HCT116 (cell line): ENCODE data around the gene TTYH3. TPM values are rescaled to one million over a fixed set of nuclear protein-coding genes. Genes with fewer than 3 reads are reported as not detected.

Experiments used
- ATAC-seq: fragments of 200-7000 bp; cut with Tn5 transposase; 2 replicates; pipeline ENCODE4 v1.9.1; 2020; ENCODE audit warnings: mild to moderate bottlenecking, moderate library complexity
- BruUV-seq: library from RNA; stranded (reverse); fragments of 400-500 nt; replicated peaks from 2 replicates; lab custom pipeline; 2021; lab: Mats Ljungman, UMichigan
- CTCF ChIA-PET: fragments of 300-600 bp; sonication (Branson Sonifier 250); formaldehyde crosslinking; loops from one replicate; lab custom pipeline; 2021; ENCODE audit warnings: antibody characterized with exemption; lab: Charles Lee
- POLR2A ChIA-PET: fragments of 300-600, 350-600 bp; sonication (Branson Sonifier 250); formaldehyde crosslinking; loops from one replicate; lab custom pipeline; 2021; ENCODE audit warnings: antibody characterized with exemption; lab: Charles Lee
- RAD21 ChIA-PET, 2 experiments: fragments of 300-600 bp; sonication (Branson Sonifier 250); formaldehyde crosslinking; loops; one replicate each; lab custom pipeline; 2023; ENCODE audit warnings: low total read pairs in 2 of 2; ENCODE audit not compliant: uncharacterized antibody in 2 of 2, unreplicated experiment in 2 of 2, low non-redundant PET in 1 of 2; lab: Charles Lee
- DNase-seq: peaks from one replicate; pipeline ENCODE4 v3.0.0-alpha.2; 2010; ENCODE audit warnings: low read depth, low spot score
- H2AFZ ChIP-seq: fragments of 200-600 bp; shearing (Covaris generic), sonication (generic); 2 replicates; pipeline ENCODE4 v1.6.1; 2017; ENCODE audit warnings: low read depth, mixed run types, mixed read lengths, antibody characterized with exemption, low read length; ENCODE audit not compliant: poor library complexity, severe bottlenecking
- H3K27ac ChIP-seq: 2 replicates; pipeline ENCODE4 v1.5.1; 2012; ENCODE audit warnings: low read depth, low read length
- H3K27me3 ChIP-seq: fragments of 200-600 bp; sonication (generic); 2 replicates; pipeline ENCODE4 v1.6.1; 2016; ENCODE audit warnings: mixed run types, low read length, mixed read lengths; ENCODE audit not compliant: insufficient read depth
- H3K36me3 ChIP-seq, 2 experiments: fragments of 200-500 bp in 1 of 2; fragments of 200-600 bp in 1 of 2; sonication (Bioruptor generic) in 1 of 2; sonication (generic) in 1 of 2; 2 replicates each; pipeline versions ENCODE4 v1.5.1 to v1.6.1; 2014 to 2016; ENCODE audit warnings: low read length in 2 of 2, inconsistent platforms in 1 of 2, mixed read lengths in 1 of 2, mixed run types in 1 of 2; ENCODE audit not compliant: insufficient read depth in 2 of 2, control insufficient read depth in 1 of 2
- H3K4me1 ChIP-seq, 2 experiments: fragments of 200-600 bp in 1 of 2; sonication (generic) in 1 of 2; 2 replicates each; pipeline versions ENCODE4 v1.5.1 to v1.6.1; 2012 to 2017; ENCODE audit warnings: low read length in 2 of 2, inconsistent platforms in 1 of 2, mild to moderate bottlenecking in 1 of 2, mixed read lengths in 1 of 2, mixed run types in 1 of 2, moderate library complexity in 1 of 2; ENCODE audit not compliant: insufficient read depth in 2 of 2, control insufficient read depth in 1 of 2
- H3K4me2 ChIP-seq: fragments of 200-600 bp; sonication (generic); 2 replicates; pipeline ENCODE4 v1.6.1; 2017; ENCODE audit warnings: mixed run types, low read length, mixed read lengths
- H3K4me3 ChIP-seq, 2 experiments: fragments of 200-600 bp in 1 of 2; sonication (generic) in 1 of 2; replicated peaks in 1 of 2; 2 replicates each; pipeline ENCODE4 v1.5.1; 2011 to 2016; ENCODE audit warnings: low read length in 2 of 2, control low read depth in 1 of 2, low read depth in 1 of 2, mild to moderate bottlenecking in 1 of 2, mixed read lengths in 1 of 2, mixed run types in 1 of 2
- H3K79me2 ChIP-seq: fragments of 200-600 bp; sonication (generic); 2 replicates; pipeline ENCODE4 v1.6.1; 2017; ENCODE audit warnings: mild to moderate bottlenecking, mixed run types, low read length, moderate library complexity, mixed read lengths; ENCODE audit not compliant: insufficient read depth
- H3K9ac ChIP-seq: fragments of 200-600 bp; sonication (generic); 2 replicates; pipeline ENCODE4 v1.6.1; 2016; ENCODE audit warnings: low read length, mixed read lengths
- H3K9me2 ChIP-seq: fragments of 200-600 bp; sonication (generic), shearing (Covaris generic); 2 replicates; pipeline ENCODE4 v1.6.1; 2017; ENCODE audit warnings: mixed run types, mild to moderate bottlenecking, moderate library complexity; ENCODE audit not compliant: insufficient read depth
- H3K9me3 ChIP-seq, 2 experiments: fragments of 200-500 bp in 1 of 2; fragments of 200-600 bp in 1 of 2; sonication (Bioruptor generic) in 1 of 2; sonication (generic) in 1 of 2; 2 replicates each; pipeline ENCODE4 v1.6.1; 2014 to 2017; ENCODE audit warnings: low read length in 2 of 2, mixed read lengths in 2 of 2, inconsistent platforms in 1 of 2, low read depth in 1 of 2, mild to moderate bottlenecking in 1 of 2, mixed run types in 1 of 2, moderate library complexity in 1 of 2; ENCODE audit not compliant: control insufficient read depth in 1 of 2, insufficient read depth in 1 of 2
- H4K20me1 ChIP-seq: fragments of 200-600 bp; sonication (generic), shearing (Covaris generic); 2 replicates; pipeline ENCODE4 v1.6.1; 2017; ENCODE audit warnings: mixed run types, mild to moderate bottlenecking, moderate library complexity; ENCODE audit not compliant: insufficient read depth
- ATF3 ChIP-seq: IDR thresholded peaks from 2 replicates; pipeline ENCODE4 v1.6.1; 2012
- POLR2AphosphoS5 ChIP-seq: IDR thresholded peaks from 2 replicates; pipeline ENCODE4 v1.6.1; 2011; ENCODE audit warnings: mild to moderate bottlenecking, low read depth, low read length, moderate library complexity
- REST ChIP-seq: IDR thresholded peaks from 2 replicates; pipeline ENCODE4 v1.6.1; 2012; ENCODE audit warnings: low read depth
- ZBTB33 ChIP-seq: IDR thresholded peaks from 2 replicates; pipeline ENCODE4 v1.6.1; 2011; ENCODE audit warnings: mild to moderate bottlenecking, low read length, moderate library complexity; ENCODE audit not compliant: insufficient replicate concordance; ENCODE audit errors: extremely low read depth
- intact Hi-C: fragments of 100-400 bp; cut with micrococcal nuclease; formaldehyde crosslinking; loops from 2 replicates; pipeline ENCODE4 v1.10.0; 2022
- total RNA-seq: library from RNA; stranded (reverse); gene quantifications from one replicate; pipeline ENCODE4 v1.2.1, GENCODE V29; 2021; ENCODE audit not compliant: unreplicated experiment

The TTYH3 gene
- total RNA-seq, 1 experiment from 2014 or later = 40.3 TPM

- TF ChIP-seq ZBTB33 (no peak), ATF3 (no peak), POLR2AphosphoS5 (no peak)
- TF ChIP-seq, all 23 proteins: peak for 0
Measured at GRCh38 chr7:2635810-2636701, 4.3 kb downstream of the TTYH3 start (continued).

- peaks cover 19 to 21% of the 10 kb centered on the region in 2 experiments for H3K4me1 ChIP-seq
- no peaks in the 10 kb centered on the region for H3K9me2 ChIP-seq
- no peak overlapping the region for H2AFZ ChIP-seq
- H4K20me1 ChIP-seq = no peaks in the 10 kb centered on the region
- POLR2A ChIA-PET = no interaction called here
- H3K4me3 ChIP-seq = no peak overlapping the region
- no TSS peak for BruUV-seq
- intact Hi-C loops = no loop called here
- no peak overlapping the region for H3K4me2 ChIP-seq
- no peak for TF ChIP-seq REST
- no peaks in the 10 kb centered on the region for H3K27me3 ChIP-seq
- CTCF ChIA-PET = no interaction called here
- RAD21 ChIA-PET = no interaction called here
- no peak overlapping the region for H3K9ac ChIP-seq
- no peaks in the 10 kb centered on the region for H3K36me3 ChIP-seq
- ATAC-seq (no peak), DNase-seq (no peak)
- H3K27ac ChIP-seq = no peak overlapping the region
- H3K79me2 ChIP-seq = peaks cover 31% of the 10 kb centered on the region; the same call in 1 of the 2 replicates
- H3K9me3 ChIP-seq = no peaks in the 10 kb centered on the region
Measured at GRCh38 chr7:2637066-2637471, 5.3 kb downstream of the TTYH3 start.
